Peyer's patch (tissue), 4 donors: ENCODE results near the gene LIMA1.

Experiments used
- POLR2A ChIP-seq, 2 donors: fragments of 450-650 bp; IDR thresholded peaks; one replicate each; pipeline ENCODE4 v1.5.1; 2017; ENCODE audit warnings: antibody characterized with exemption in 2 of 2, mild to moderate bottlenecking in 2 of 2, moderate library complexity in 2 of 2
- TF ChIP-seq, protein P1 (sequence below), 6 experiments: fragments of 450-650 bp in 4 of 6; fragments of 200-600 bp in 2 of 6; sonication (generic) in 1 of 6; IDR thresholded peaks; one replicate each; pipeline ENCODE4 v1.5.1; 2017 to 2019; ENCODE audit warnings: antibody characterized with exemption in 6 of 6, mild to moderate bottlenecking in 3 of 6, moderate library complexity in 1 of 6

- TF ChIP-seq, protein P1, sequence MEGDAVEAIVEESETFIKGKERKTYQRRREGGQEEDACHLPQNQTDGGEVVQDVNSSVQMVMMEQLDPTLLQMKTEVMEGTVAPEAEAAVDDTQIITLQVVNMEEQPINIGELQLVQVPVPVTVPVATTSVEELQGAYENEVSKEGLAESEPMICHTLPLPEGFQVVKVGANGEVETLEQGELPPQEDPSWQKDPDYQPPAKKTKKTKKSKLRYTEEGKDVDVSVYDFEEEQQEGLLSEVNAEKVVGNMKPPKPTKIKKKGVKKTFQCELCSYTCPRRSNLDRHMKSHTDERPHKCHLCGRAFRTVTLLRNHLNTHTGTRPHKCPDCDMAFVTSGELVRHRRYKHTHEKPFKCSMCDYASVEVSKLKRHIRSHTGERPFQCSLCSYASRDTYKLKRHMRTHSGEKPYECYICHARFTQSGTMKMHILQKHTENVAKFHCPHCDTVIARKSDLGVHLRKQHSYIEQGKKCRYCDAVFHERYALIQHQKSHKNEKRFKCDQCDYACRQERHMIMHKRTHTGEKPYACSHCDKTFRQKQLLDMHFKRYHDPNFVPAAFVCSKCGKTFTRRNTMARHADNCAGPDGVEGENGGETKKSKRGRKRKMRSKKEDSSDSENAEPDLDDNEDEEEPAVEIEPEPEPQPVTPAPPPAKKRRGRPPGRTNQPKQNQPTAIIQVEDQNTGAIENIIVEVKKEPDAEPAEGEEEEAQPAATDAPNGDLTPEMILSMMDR (IDR thresholded peaks at IDR 0.05), result no peak
- TF ChIP-seq POLR2A (IDR thresholded peaks at IDR 0.05), result no peak
Measured at GRCh38 chr12:50231346-50231745, 52.0 kb downstream of the LIMA1 start.
